Measurements from ENCODE around the gene ZNF385C.
"Not testable (repeated sequence)": the region's sequence is repeated elsewhere in the genome, so short reads cannot be mapped to it uniquely, and the experiment has no call there.

The ZNF385C gene, protein sequence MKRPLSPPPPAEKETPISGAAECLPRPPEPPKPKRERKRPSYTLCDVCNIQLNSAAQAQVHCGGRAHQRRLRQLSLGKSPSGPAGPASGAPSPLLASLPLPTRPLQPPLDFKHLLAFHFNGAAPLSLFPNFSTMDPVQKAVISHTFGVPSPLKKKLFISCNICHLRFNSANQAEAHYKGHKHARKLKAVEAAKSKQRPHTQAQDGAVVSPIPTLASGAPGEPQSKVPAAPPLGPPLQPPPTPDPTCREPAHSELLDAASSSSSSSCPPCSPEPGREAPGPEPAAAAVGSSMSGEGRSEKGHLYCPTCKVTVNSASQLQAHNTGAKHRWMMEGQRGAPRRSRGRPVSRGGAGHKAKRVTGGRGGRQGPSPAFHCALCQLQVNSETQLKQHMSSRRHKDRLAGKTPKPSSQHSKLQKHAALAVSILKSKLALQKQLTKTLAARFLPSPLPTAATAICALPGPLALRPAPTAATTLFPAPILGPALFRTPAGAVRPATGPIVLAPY

DNA sequence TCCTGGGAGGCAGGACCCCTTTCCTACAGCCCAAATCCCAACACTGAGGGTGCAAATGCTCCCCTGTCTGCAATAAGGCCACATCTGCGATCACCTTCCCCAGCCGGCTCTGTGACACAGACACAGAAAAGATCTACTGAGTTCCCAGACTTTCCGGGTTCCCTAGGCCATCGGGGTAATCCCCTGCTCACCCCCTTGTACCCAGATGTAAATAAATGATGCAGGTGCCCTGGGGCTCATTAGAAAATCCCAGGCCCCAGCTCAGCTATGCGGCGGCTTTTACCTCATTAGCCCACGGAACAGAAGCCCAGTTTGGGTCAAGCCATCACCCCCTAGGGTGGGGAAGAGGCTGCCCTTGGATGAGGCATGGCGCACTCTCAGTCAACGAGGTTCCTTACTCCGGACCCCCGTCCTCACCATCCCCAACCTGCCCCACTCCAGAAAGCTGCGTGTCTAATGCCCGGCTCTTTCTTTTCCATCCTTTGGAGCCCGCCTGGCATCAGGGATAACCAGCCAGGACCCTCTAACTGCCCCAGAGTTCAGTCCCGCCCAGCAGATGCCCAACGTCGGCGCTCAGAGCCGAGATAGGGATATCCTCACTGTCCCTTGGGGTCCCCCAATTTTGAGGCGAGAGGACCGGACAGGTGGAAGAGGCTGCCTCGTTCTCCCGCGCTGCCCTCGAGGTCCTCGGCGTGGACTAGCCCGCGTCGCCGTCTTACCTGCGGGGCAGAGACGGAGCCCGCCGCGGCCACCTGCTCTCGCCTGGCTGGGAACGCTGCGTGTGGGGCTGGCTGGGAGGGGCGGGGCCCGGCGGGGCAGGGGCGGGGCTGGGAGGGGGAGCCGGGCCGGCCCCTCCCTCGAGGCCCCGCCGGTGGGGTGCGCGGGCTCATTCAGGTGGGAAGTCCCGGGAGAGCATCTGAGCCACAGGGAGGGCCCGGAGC, at the start of gene ZNF385C:
Gene ZNF385C (minus strand): TSS at position 783 of the 941 bp plus-strand sequence. CDS start 35,417 bp downstream, outside the sequence.
- no peak for DNase-seq

DNA sequence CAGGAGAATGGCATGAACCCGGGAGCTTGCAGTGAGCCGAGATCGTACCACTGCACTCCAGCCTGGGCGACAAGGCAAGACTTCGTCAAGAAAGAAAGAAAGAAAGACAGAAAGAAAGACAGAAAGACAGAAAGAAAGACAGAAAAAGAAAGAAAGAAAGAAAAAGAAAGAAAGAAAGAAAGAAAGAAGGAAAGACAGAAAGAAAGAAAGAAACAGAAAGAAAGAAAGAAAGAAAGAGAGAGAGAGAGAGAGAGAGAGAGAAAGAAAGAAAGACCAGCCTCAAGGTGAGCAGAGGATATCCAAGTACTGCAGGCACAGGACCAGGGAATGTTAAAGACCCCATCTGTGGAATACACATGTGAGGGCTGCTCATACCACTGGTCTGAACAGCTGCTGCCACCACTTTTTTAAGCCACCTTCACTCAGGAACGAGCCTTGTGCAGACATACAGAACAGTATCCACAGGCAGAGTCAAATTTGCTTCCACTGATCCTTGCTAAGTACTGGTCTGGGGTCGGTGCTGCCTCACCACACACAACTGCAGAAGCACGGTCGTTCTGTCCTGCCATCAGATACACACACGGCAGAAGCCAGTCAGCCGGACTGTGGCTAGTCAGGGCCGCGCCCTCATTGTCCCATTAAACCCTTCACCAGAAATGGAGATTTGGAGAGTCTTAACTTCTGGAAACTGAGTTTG, 48.8 kb upstream of the ZNF385C start:
- no peak for DNase-seq

DNA sequence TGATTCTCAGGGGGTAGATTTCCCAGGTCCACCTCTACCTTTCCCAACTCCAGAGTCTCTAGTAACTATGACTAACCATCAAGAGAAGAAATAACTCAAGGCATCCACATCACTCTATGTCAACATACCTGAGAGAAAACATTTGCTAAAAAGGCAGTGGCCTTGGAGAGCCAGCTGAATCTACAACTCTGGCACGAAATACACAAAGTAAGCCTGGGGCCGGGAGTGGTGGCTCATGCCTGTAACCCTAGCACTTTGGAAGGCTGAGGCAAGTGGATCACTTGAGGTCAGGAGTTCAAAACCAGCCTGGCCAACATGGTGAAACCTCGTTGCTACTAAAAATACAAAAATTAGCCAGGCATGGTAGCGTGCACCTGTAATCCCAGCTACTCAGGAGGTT, 44.9 kb upstream of the ZNF385C start:
- not testable (repeated sequence) for DNase-seq

DNA sequence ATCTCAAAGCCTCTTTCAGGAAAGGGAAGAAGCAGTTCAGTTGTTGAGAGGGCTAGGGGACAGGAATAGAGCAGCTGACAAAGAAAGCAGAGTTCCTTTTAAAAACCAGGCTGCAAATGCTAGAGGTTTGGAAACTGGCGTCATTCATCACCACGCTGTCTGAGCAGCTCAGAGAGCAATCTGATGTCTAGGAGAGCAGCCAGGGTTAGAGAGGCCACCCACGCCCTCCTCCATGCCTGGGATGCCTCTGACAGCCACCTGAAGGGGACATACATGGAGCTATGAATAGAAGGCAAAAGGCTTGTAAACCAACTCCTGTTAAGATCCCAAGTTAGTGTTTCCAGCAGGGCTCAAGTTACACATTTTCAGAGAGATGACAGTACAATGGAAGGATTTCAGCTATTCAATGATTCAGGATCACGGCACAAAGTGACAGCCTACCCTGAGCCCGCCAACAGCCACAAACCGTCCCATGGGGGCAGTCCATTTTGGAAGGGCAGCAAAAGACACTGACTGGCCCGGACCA, 44.2 kb upstream of the ZNF385C start:
- peak in 7 of 56 donors; percentile 6 to 46 (median 14) for DNase-seq

DNA sequence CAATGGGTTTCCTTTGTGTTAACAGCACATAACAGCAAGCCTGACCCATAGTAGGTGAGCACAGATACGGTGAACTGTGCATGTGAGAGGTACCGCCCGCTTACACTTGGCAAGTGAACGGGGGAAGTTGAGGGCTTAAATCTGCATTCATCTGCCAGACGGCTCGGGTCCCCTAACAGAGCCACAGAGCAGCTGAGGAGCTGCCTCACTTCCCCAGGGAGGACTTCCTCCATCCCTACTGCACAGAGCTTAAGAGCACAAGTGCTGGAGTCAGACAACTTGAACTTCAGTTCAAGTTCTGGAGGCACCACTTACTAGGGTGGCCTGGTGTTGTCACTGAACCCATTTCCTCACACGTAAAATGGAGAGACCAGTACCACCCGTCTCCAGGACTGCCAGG, 43.1 kb upstream of the ZNF385C start:
- no peak for DNase-seq

DNA sequence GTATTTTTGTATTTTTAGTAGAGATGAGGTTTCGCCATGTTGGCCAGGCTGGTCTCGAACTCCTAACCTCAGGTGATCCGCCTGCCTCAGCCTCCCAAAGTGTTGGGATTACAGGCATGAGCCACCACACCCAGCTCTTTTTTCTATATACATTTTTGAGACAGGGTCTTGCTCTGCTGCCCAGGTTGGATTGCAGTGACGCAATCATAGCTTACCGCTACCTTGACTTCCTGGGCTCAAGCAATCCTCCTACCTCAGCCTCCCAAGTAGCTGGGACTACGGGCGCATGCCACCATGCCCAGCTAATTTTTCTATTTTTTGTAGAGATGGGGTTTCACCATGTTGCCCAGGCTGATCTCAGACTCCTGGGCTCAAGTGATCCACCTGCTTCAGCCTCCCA, 42.4 kb upstream of the ZNF385C start:
- DNase-seq = not testable (repeated sequence)

DNA sequence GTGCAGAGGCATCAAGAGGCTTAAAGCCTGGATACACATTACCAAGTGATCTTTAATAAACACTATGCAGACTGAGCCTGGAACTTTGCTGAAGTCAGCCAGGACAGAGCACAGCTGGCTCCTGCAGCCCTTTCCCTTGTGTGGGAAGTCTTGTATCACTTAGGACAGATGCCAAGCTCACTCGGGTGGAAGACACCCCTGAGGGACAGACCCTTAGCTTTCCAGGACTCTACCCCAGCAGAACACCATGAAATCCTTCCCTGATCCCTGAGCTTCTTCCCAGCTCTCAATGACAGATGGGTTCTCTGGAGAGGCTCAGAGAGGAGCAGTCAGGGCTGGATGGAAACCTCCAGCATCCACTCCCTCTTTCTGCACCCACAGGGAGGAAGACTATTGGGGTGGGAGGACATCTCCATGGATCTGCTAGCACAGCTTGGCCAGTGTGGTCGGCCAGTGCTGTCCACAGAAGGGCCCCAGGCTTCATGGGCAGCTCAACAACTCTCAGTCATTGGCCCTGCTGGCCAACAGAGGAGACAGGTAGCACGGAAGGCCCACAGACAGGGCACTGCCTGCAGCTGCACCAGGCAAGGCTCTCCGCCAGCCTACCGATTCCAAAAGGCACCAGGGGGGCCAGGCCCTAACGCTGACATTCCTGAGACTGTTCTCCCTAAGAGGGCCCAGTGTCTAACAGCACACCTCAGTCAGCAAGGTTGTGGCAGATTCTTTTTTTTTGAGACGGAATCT, 40.6 kb upstream of the ZNF385C start:
- no peak for DNase-seq

DNA sequence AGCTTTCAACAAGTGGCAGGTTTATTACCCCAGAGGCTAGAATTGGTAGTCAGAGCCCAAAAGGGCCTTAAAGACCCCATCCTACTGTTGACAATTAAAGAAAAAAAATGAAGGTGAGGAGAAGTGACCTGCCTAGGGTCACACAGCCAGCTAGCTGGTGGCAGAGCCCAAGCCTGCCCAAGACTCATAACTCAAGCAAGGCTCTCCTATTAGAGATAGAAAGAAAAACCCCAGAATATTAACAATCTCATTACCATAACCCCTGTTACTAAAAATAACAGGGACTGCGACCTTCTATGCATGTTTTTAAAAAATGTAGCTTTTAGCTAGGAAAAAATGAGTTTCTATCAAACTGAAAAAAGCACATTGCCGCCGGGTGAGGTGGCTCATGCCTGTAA, 38.4 kb upstream of the ZNF385C start:
- no peak for DNase-seq

DNA sequence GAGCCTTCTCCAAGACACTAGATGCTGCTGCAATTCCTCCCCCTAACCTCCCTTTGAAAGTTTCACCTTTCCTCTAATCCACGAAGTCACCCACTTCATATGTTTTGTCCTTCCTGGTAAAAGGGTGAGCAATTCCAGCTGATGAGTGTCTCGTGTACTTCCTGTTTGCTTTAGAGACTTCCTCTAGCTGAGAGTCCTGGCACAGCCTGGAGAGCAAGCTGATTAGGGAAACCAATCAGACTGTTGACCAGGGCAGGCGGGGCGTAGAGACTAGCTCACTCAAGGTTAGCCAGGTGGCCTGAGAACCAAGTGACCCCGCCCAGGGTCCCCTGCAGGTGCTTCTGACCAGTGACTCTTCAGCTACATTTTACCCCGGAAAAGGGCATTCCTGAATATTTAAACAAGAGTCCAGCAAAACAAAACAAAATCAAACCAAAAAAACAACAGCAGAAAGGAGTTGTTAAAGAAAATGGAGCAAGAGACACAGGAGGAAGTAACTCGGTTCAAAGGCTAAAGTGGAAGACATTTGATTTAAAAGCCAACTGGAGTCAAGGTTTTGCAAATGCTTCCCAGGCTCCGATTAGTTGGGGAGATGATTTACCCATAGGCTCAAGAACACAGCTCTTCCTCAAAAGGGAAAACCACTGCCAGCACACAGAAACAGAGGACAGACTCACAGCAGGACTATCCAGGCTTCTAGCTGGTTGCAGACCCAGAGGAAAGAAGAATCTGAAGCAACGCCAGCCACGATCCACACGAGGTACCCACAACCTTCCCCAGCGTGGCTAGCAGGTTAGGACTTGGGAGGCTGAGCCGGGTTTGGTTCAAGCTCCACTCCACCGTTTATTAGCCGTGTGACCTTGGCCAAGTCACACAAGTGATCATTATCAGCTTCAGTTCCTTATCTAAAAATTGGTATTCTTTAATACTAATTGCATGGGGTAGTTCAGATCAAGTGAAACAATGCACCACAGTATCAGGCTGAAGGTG, 37.7 kb upstream of the ZNF385C start:
- DNase-seq = no peak

DNA sequence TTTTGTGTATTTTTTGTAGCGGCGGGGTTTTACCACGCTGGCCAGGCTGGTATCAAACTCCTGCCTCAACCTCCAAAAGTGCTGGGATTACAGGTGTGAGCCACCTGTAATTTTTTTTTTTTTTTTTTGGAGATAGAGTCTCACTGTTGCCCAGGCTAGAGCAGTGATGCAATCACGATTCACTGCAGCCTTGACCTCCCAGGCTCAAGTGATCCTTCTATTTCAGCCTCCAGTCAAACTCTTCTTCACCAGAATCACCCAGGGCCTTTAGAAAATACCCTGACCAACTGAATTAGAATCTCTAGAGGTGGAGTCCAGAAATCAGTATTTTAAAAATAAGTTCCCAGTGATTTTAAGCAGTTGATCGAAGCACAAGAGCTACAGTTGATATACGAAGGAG, 36.9 kb upstream of the ZNF385C start:
- DNase-seq = no peak

DNA sequence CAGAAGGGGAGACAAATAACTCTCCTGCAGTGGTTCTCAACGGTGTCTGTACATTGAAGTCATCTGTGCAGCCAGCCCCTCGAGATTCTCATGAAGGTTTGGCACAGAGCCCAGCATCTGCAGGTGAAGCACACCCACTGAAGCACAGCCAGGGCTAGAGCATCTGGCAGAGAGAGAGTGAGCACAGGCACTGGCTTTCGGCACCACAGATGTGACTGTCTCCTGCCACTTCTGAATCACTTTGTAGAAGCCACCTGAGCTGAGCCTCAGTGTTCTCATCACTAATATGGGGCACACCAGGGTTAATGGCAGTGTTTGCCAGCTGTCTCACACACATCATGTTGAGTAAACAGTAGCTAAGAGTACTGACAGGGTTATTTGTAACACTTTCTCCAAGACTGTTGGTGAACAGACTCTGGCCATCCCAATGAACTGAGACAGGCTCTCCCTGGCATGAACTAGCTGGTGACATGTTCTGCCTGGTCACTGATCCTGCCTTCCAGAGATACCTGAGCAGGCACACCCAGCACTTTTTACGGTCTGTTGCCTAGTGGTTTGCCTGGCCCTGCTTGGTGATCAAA, 35.3 kb upstream of the ZNF385C start:
- DNase-seq = peak in 1 of 56 donors; percentile 16

DNA sequence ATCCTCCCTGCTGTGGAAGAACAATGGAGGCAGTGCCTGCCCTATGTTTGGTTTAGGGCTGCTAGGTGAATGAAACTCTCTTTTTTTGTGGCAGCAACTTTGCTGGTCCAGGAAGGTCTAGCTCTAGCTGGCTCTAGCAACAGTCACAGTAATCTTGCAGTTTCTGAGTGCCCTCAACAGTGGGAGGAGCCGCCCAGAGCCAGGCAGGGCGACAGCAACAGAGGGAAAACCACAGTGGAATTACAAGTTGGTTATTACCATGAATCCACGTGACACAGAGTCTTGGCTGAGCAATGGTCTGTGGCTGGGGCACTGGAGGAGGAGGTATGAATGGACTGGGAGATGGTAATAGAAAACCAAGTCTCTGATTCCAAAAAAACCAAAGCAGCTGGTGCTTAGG, 34.7 kb upstream of the ZNF385C start:
- DNase-seq = peak in 48 of 56 donors; percentile 5 to 87 (median 56)

DNA sequence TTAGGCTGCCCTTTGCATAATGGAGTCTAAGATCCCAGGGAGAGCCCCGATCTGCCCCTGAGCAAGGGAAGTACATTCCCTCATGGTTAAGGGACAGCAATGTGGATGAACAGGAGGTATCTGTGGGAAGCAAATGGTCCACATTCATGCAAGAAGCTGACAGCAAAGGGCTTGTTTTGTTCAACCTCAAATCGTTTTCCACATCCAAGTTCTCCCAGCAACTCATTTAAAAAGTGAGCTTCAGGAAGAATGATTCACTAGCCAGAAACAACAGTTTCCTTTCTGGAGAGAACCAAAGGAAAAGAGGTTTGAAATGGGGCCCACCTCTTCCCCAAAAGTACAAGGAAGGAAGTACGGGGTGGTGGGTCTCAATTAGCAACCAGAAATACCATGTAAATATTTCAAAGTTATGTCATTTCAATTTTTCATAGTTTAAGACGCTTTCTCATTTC, 33.7 kb upstream of the ZNF385C start:
- DNase-seq = no peak

DNA sequence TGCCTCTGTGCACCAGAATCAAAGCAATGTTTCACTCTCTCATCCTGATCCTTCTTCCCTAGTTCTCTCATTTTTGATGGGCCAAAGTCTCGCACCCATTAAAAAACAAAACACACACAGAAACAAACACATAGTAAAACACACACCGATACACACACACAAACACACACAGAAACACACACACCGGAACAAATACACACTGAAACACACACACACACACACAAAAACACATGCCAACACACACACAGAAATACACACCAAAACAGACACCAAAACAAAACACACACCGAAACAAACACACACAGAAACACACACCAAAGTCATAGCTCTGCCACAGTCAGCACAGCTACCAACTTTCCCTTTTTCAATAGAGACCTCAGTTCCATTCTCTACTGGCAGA, 33.0 kb upstream of the ZNF385C start:
- no peak for DNase-seq

DNA sequence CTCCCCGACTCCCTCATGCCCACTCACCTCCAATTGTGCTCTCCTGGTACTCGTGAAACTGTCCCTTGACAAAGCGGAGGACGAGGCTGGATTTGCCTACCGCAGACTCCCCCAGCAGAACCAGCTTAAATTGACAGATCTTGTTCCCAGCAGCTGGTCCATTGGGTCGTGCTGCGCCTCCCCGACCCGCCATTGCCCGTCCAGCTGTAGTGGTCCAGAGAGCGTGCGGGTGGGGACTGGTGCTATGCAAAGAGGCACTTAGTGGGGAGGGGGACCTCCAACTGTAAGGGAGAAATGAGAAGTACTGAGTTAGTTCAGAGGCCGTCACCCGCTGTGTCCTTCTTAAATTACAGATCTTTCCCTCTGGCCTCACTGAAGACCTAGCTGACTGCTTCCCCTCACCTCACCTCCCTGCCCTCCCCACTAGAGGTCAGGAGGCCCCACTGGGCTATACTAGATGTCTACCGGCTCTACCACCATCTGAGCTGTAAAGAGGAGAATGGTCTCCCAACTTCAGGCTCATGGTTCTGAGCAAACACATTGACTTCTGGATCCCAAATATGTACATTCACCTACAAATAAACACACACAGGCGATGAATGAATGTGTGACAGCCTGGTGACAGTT, 32.1 kb upstream of the ZNF385C start:
- DNase-seq = no peak

DNA sequence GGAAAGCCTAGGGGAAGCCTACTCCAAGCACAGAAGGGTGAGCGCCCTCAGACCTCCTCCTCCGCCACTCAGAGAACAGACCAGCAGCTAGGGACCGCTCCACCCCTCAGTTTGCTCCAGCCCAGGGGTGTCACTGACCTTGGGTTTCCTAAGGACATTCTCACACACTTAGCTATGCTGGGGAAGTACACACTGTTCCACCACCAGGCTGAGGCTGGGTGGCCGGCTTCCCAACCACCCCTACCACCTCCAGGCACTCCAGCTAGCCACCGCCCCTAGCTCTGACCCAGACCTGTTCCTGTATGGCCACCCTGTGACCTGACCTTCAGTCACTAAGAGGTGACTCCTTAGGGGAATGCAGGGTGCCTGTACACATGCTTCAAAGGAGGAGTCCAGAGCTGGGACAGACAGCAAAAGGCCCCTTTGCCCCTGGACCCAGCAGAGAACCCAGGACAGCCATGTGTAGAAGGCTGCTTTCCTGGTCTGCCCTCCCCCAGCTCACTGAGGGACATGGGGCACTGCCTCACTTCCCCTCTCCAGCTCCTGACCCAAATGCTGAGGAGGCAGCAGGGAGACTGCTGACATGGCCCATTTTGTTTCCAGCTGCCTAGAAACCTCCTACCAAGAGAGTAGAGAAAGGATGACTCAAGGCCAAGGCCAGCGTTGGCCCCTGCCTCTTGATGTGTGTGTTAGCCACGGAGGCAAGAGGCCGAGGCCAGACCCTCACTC, 31.0 kb upstream of the ZNF385C start:
- peak in 11 of 56 donors; percentile 4 to 57 (median 38) for DNase-seq

DNA sequence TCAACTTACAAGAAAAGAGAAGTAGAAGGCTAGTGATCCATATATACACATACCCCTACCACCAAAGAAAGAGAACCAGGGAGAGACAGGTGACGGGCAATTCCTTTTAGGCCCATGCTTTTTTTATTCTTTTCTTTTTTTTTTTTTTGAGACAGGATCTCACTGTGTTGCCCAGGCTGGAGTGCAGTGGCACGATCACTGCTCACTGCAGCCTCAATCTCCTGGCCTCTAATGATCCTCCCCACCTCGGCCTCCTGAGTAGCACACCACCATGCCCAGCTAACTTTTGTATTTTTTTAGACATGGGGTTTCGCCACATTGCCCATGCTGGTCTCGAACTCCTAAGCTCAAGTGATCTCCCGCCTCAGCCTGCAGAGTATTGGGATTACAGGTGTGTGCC, 29.1 kb upstream of the ZNF385C start:
- DNase-seq = no peak
